ENCODE data around the gene FOXD1. TPM values are rescaled to one million over a fixed set of nuclear protein-coding genes. Genes with fewer than 3 reads are reported as not detected.

The FOXD1 gene
- total and polyA plus RNA-seq, 12 donors = 1.1 to 6.5 (median 2.1) TPM

- WGBS, 4 donors = 82 to 94% (median 86%) methylated on average over 3 of the region's 3 CpGs
Observed at GRCh38 chr5:73485715-73486114, 37.1 kb upstream of the FOXD1 start.

GRCh38 chr5:73484511-73484910, 35.9 kb upstream of the FOXD1 start:
- H3K4me1 ChIP-seq (replicated peaks in 1 of 2) = no peaks in the 10 kb centered on the region
- no peak overlapping the region for H3K4me3 ChIP-seq
- no peaks in the 10 kb centered on the region for H3K27me3 ChIP-seq
- no peak for DNase-seq
- no peaks in the 10 kb centered on the region for H3K36me3 ChIP-seq (replicated peaks in 1 of 2)
- WGBS, 4 donors = 65 to 100% (median 90%) methylated on average over 1 of the region's 1 CpG
- H3K9me3 ChIP-seq (replicated peaks in 1 of 3) = no peaks in the 10 kb centered on the region
- H3K27ac ChIP-seq = no peak overlapping the region
- intact Hi-C loops (cut with DNase I) = no loop called here
- TF ChIP-seq CTCF (IDR thresholded peaks at IDR 0.05) = no peak
- TF ChIP-seq POLR2A (IDR thresholded peaks at IDR 0.05) = no peak

More at GRCh38 chr5:73485715-73486114, 37.1 kb upstream of the FOXD1 start:
- no peaks in the 10 kb centered on the region for H3K36me3 ChIP-seq (replicated peaks in 1 of 2)
- H3K27me3 ChIP-seq = no peaks in the 10 kb centered on the region
- H3K9me3 ChIP-seq (replicated peaks in 1 of 3) = no peaks in the 10 kb centered on the region
- intact Hi-C loops (cut with DNase I) = no loop called here
- H3K27ac ChIP-seq = no peak overlapping the region
- H3K4me3 ChIP-seq = no peak overlapping the region
- DNase-seq = no peak
- TF ChIP-seq POLR2A (IDR thresholded peaks at IDR 0.05) = no peak
- no peak for TF ChIP-seq CTCF (IDR thresholded peaks at IDR 0.05)
- H3K4me1 ChIP-seq (replicated peaks in 1 of 2) = no peaks in the 10 kb centered on the region

- TF ChIP-seq POLR2A (IDR thresholded peaks at IDR 0.05) (no peak), CTCF (IDR thresholded peaks at IDR 0.05) (no peak)
- no peak for DNase-seq
- H3K27ac ChIP-seq = no peak overlapping the region
- intact Hi-C loops (cut with DNase I) = no loop called here
- H3K9me3 ChIP-seq (replicated peaks in 1 of 3) = no peaks in the 10 kb centered on the region
- no peak overlapping the region for H3K4me3 ChIP-seq
- 67 to 80% (median 75%) methylated on average over 4 of the region's 4 CpGs for WGBS, 4 donors
- no peaks in the 10 kb centered on the region for H3K4me1 ChIP-seq (replicated peaks in 1 of 2)
- no peaks in the 10 kb centered on the region for H3K36me3 ChIP-seq (replicated peaks in 1 of 2)
- no peaks in the 10 kb centered on the region for H3K27me3 ChIP-seq
Observed at GRCh38 chr5:73483676-73484075, 35.1 kb upstream of the FOXD1 start.

- H3K4me3 ChIP-seq = no peak overlapping the region
- WGBS, 4 donors = 73 to 83% (median 77%) methylated on average over 4 of the region's 4 CpGs
- no peaks in the 10 kb centered on the region for H3K9me3 ChIP-seq (replicated peaks in 1 of 3)
- no peaks in the 10 kb centered on the region for H3K36me3 ChIP-seq (replicated peaks in 1 of 2)
- no peaks in the 10 kb centered on the region for H3K27me3 ChIP-seq
- no peak overlapping the region for H3K27ac ChIP-seq
- DNase-seq = no peak
- H3K4me1 ChIP-seq (replicated peaks in 1 of 2) = no peaks in the 10 kb centered on the region
- TF ChIP-seq POLR2A (IDR thresholded peaks at IDR 0.05) (no peak), CTCF (IDR thresholded peaks at IDR 0.05) (no peak)
- intact Hi-C loops (cut with DNase I) = no loop called here
Observed at GRCh38 chr5:73482383-73483136, 34.0 kb upstream of the FOXD1 start.
